Prostate gland (tissue), 2 donors: ENCODE data around the gene LUC7L3. TPM values are rescaled to one million over a fixed set of nuclear protein-coding genes. Genes with fewer than 3 reads are reported as not detected.

Experiments
- microRNA-seq: library from miRNA; unstranded; fragments of <30 nt; microRNA quantifications from one replicate; pipeline ENCODE4, GENCODE V29; 2016
- small RNA-seq, 2 donors: library from RNA; depleted of rRNA; stranded (forward); fragments of <200 nt; gene quantifications; one replicate each; pipeline ENCODE3, GENCODE V24; 2016
- total RNA-seq, 2 donors: library from RNA; depleted of rRNA; stranded (reverse); fragments of >200 nt; gene quantifications; one replicate each; pipeline ENCODE4 v1.1.0, GENCODE V29; 2016

The LUC7L3 gene
- total RNA-seq, 2 donors from 2014 or later: 45.4 to 234 TPM

Small RNAs within 50 kb of the gene (microRNA-seq; reads per million reads assigned to microRNA genes)
- not detected for gene MIR8059

Small RNAs within 50 kb of the gene (small RNA-seq; reads per million reads assigned to genes)
- gene AC005921.1: 0 reads per million in 2 donors
- gene MIR8059: 0 reads per million in 2 donors
- 0 reads per million in 2 donors for gene RF00019

Other genes starting within 250 kb of the LUC7L3 start
- gene RSAD1, start 240.7 kb upstream of the LUC7L3 start, total RNA-seq: 10 to 100 TPM; 33.7 to 44.1 TPM
- 10 to 100 TPM in 1 of 2 donors, under 1 TPM in 1; 0.14 to 12.6 TPM for gene MYCBPAP, start 211.2 kb upstream of the LUC7L3 start, total RNA-seq
- 100 to 1,000 TPM in 1 of 2 donors, 10 to 100 TPM in 1; 60.8 to 108 TPM for gene EPN3, start 186.9 kb upstream of the LUC7L3 start, total RNA-seq
- 100 to 1,000 TPM; 188 to 208 TPM for gene SPATA20, start 172.4 kb upstream of the LUC7L3 start, total RNA-seq
- 1 to 10 TPM; 3.4 to 6.6 TPM for gene CACNA1G, start 158.9 kb upstream of the LUC7L3 start, total RNA-seq
- gene ABCC3, start 84.7 kb upstream of the LUC7L3 start, total RNA-seq: 10 to 100 TPM; 65.9 to 66.1 TPM
- 10 to 100 TPM; 31.2 to 36.0 TPM for gene ANKRD40, start 11.7 kb upstream of the LUC7L3 start, total RNA-seq
- not detected for gene ANKRD40CL, start 47.9 kb downstream of the LUC7L3 start, total RNA-seq
- 1 to 10 TPM in 1 of 2 donors, under 1 TPM in 1; 0.18 to 2.4 TPM for gene WFIKKN2, start 116.0 kb downstream of the LUC7L3 start, total RNA-seq
- 10 to 100 TPM; 37.1 to 64.7 TPM for gene TOB1, start 146.8 kb downstream of the LUC7L3 start, total RNA-seq